ENCODE measurements around the gene ZNF865.

DNA sequence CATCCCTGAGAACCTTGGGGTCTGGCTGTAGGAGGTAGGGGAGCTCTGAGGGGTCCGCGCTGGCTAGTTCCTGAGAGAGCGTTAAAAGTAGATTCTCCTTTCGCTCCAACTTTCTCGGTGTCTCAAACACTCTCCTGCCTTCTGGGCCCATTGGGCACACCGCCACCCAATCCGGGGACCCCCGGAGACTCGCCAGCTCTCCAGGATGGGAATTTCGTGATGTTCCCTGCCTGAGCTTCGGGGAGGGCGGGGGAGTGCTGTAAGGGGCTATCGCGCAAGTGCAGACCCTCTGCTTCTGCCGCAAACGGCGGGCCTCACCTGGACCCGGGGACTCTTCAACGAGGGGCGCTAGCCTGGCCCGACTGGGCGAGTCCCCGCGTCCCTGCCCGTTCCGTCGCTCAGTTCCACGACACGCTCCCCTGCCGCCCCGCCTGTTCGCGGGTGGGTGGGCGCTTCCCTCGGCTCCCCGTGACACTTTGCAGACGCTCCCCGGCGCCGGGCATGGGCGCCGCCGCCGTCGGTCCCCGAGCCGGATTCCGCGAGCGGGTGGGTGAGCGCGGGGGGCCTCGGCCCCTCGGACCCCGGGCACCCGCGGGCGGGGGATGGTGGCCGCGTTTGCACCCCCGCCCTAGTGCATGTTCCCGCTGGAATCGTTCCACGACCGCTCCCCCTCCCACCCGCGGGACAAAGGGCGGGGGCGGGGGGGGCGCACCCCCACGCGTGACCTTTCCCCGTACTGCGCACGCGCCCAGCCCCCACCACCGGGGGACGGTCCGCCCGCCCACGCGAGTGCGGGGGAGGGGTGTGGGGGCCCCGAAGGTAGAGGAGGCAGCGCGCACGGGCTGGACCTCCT, 42.5 kb downstream of the ZNF865 start, which contains the start of gene CCDC106:
- TF ChIP-seq, protein P1, sequence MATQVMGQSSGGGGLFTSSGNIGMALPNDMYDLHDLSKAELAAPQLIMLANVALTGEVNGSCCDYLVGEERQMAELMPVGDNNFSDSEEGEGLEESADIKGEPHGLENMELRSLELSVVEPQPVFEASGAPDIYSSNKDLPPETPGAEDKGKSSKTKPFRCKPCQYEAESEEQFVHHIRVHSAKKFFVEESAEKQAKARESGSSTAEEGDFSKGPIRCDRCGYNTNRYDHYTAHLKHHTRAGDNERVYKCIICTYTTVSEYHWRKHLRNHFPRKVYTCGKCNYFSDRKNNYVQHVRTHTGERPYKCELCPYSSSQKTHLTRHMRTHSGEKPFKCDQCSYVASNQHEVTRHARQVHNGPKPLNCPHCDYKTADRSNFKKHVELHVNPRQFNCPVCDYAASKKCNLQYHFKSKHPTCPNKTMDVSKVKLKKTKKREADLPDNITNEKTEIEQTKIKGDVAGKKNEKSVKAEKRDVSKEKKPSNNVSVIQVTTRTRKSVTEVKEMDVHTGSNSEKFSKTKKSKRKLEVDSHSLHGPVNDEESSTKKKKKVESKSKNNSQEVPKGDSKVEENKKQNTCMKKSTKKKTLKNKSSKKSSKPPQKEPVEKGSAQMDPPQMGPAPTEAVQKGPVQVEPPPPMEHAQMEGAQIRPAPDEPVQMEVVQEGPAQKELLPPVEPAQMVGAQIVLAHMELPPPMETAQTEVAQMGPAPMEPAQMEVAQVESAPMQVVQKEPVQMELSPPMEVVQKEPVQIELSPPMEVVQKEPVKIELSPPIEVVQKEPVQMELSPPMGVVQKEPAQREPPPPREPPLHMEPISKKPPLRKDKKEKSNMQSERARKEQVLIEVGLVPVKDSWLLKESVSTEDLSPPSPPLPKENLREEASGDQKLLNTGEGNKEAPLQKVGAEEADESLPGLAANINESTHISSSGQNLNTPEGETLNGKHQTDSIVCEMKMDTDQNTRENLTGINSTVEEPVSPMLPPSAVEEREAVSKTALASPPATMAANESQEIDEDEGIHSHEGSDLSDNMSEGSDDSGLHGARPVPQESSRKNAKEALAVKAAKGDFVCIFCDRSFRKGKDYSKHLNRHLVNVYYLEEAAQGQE (IDR thresholded peaks at IDR 0.05; ENCODE audit: insufficient read depth in 1 of 2, low read depth in 2 of 2, low read length in 2 of 2) = no peak
- TF ChIP-seq POLR2AphosphoS5 (IDR thresholded peaks at IDR 0.05; ENCODE audit: low read depth, low read length) = no peak

Data from PFSK-1 (cell line).